ENCODE data around the gene CD79A. TPM values are rescaled to one million over a fixed set of nuclear protein-coding genes. Genes with fewer than 3 reads are reported as not detected.

CD79A gene
- polyA plus RNA-seq, 1 donor from 2014 or later, result not detected

GRCh38 chr19:41908724-41909464, 31.8 kb downstream of the CD79A start:
- Histone ChIP-seq H3K4me2 (ENCODE audit: low read length) (no peak overlapping the region), H3F3A (ENCODE audit: insufficient read depth, low read length, poor library complexity, severe bottlenecking) (no peaks in the 10 kb centered on the region), H3K9me3 (ENCODE audit: low read length) (no peaks in the 10 kb centered on the region), H3K4me3 (ENCODE audit: low read length) (no peak overlapping the region), H3K36me3 (ENCODE audit: insufficient read depth, low read length) (no peaks in the 10 kb centered on the region), H4K20me1 (ENCODE audit: insufficient read depth) (no peaks in the 10 kb centered on the region), H2AFZ (ENCODE audit: low read depth, low read length) (no peak overlapping the region), H3K27ac (ENCODE audit: low read length) (no peak overlapping the region), H3K27me3 (ENCODE audit: insufficient read depth, low read depth, low read length) (peaks cover 33% of the 10 kb centered on the region), H3K9me2 (ENCODE audit: insufficient read depth, low read length) (no peaks in the 10 kb centered on the region), H3K9ac (ENCODE audit: low read length) (no peak overlapping the region), H3K79me2 (replicated peaks; ENCODE audit: insufficient read depth, low read length) (no peaks in the 10 kb centered on the region)
- TF ChIP-seq EP300 (conservative IDR thresholded peaks at IDR 0.05; ENCODE audit: poor library complexity, severe bottlenecking), result no peak
- no peak for TF ChIP-seq RAD21 (conservative IDR thresholded peaks at IDR 0.05)
- no peak for TF ChIP-seq EZH2 (IDR thresholded peaks at IDR 0.05; ENCODE audit: borderline replicate concordance, insufficient read depth, low read length, poor library complexity, severe bottlenecking)
- TF ChIP-seq TAF1 (IDR thresholded peaks at IDR 0.05; ENCODE audit: low read depth), result no peak
- TF ChIP-seq, protein P1, sequence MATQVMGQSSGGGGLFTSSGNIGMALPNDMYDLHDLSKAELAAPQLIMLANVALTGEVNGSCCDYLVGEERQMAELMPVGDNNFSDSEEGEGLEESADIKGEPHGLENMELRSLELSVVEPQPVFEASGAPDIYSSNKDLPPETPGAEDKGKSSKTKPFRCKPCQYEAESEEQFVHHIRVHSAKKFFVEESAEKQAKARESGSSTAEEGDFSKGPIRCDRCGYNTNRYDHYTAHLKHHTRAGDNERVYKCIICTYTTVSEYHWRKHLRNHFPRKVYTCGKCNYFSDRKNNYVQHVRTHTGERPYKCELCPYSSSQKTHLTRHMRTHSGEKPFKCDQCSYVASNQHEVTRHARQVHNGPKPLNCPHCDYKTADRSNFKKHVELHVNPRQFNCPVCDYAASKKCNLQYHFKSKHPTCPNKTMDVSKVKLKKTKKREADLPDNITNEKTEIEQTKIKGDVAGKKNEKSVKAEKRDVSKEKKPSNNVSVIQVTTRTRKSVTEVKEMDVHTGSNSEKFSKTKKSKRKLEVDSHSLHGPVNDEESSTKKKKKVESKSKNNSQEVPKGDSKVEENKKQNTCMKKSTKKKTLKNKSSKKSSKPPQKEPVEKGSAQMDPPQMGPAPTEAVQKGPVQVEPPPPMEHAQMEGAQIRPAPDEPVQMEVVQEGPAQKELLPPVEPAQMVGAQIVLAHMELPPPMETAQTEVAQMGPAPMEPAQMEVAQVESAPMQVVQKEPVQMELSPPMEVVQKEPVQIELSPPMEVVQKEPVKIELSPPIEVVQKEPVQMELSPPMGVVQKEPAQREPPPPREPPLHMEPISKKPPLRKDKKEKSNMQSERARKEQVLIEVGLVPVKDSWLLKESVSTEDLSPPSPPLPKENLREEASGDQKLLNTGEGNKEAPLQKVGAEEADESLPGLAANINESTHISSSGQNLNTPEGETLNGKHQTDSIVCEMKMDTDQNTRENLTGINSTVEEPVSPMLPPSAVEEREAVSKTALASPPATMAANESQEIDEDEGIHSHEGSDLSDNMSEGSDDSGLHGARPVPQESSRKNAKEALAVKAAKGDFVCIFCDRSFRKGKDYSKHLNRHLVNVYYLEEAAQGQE (IDR thresholded peaks at IDR 0.05; ENCODE audit: borderline replicate concordance), result no peak
- TF ChIP-seq POLR2AphosphoS5 (IDR thresholded peaks at IDR 0.05), result no peak
- TF ChIP-seq MXI1 (conservative IDR thresholded peaks at IDR 0.05; ENCODE audit: poor library complexity, severe bottlenecking), result no peak
- TF ChIP-seq CTCF (IDR thresholded peaks at IDR 0.05; ENCODE audit: poor library complexity, severe bottlenecking), result no peak

DNA sequence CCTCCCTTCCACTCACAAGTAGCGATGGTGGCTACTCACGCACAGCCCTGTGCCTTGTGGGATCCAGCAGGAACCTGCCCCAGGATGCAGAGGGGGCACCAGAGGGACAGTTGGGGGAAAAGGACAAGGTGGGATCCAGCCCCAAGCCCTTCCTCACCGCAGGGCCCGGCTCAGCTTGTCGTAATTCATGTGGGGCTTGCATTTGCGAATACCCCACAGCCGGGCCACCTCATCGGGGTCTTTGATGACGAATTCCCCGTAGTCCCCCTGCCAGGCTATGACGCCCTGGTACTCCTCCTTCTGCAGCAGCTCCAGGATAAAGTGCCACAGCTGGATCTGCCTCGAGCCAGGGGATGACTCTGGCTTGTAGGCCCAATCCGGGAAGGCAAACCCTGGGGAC, 32.6 kb downstream of the CD79A start:
- Histone ChIP-seq H3K9me3 (ENCODE audit: low read length) (no peaks in the 10 kb centered on the region), H3K79me2 (replicated peaks; ENCODE audit: insufficient read depth, low read length) (no peaks in the 10 kb centered on the region), H4K20me1 (ENCODE audit: insufficient read depth) (no peaks in the 10 kb centered on the region), H3K9ac (ENCODE audit: low read length) (no peak overlapping the region), H3K4me2 (ENCODE audit: low read length) (no peak overlapping the region), H3K36me3 (ENCODE audit: insufficient read depth, low read length) (no peaks in the 10 kb centered on the region), H3K27ac (ENCODE audit: low read length) (no peak overlapping the region), H3F3A (ENCODE audit: insufficient read depth, low read length, poor library complexity, severe bottlenecking) (no peaks in the 10 kb centered on the region), H3K4me3 (ENCODE audit: low read length) (no peak overlapping the region), H3K9me2 (ENCODE audit: insufficient read depth, low read length) (no peaks in the 10 kb centered on the region), H3K27me3 (ENCODE audit: insufficient read depth, low read depth, low read length) (peaks cover 41% of the 10 kb centered on the region), H2AFZ (ENCODE audit: low read depth, low read length) (no peak overlapping the region)
- TF ChIP-seq TAF1 (IDR thresholded peaks at IDR 0.05; ENCODE audit: low read depth) (no peak), SMC3 (conservative IDR thresholded peaks at IDR 0.05; ENCODE audit: poor library complexity) (no peak)

Measured in neural cell (in vitro differentiated cells).